MM.1S (cell line): ENCODE results near the gene CHST10.
"Not testable (repeated sequence)": the region's sequence is repeated elsewhere in the genome, so short reads cannot be mapped to it uniquely, and the experiment has no call there.

Experiments used
- CTCF ChIP-seq: fragments of 300-600 bp; sonication (generic); IDR thresholded peaks from 2 replicates; pipeline ENCODE4 v1.5.1; 2016; ENCODE audit warnings: antibody characterized with exemption, low read length, mixed read lengths
- EZH2 ChIP-seq: fragments of 300-600 bp; sonication (generic); optimal IDR thresholded peaks from 2 replicates; pipeline ENCODE3; 2017; ENCODE audit warnings: low read depth, mild to moderate bottlenecking, antibody characterized with exemption, low read length, mixed read lengths
- EZH2phosphoT487 ChIP-seq: fragments of 300-600 bp; sonication (generic); IDR thresholded peaks from 2 replicates; pipeline ENCODE4 v1.6.1; 2018; ENCODE audit warnings: antibody characterized with exemption, low read length

DNA sequence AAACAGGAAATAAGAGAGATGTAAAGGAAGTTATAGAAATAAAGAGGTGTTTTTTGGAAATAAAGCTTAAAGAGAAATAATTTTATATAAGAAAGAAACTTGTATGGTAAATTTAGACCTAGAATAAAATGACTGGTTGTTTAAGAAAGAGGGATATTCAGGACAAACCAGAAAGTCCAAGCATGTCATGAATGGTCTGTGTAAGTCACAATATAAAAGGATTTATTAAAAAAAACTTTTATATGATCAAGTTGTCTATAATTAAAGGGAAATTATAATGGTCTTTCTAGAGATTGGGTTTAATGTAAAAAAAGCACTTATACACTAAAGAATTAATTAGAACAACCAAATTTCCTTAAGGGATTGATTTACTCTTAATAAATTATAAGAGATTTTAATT, 38.9 kb upstream of the CHST10 start:
- TF ChIP-seq CTCF, EZH2phosphoT487, EZH2: not testable (repeated sequence)
